Lower leg skin (tissue), 3 donors: ENCODE measurements around the gene VSNL1.

ENCODE experiments used
- POLR2A ChIP-seq, 2 donors: fragments of 450-650 bp; IDR thresholded peaks; one replicate each; pipeline ENCODE4 v1.6.1; 2016 to 2017; ENCODE audit warnings: antibody characterized with exemption in 2 of 2, mild to moderate bottlenecking in 1 of 2, moderate library complexity in 1 of 2
- TF ChIP-seq, protein P1 (sequence below), 3 donors: fragments of 450-650 bp; IDR thresholded peaks; one replicate each; pipeline ENCODE4 v1.5.1; 2016; ENCODE audit warnings: antibody characterized with exemption in 3 of 3, mild to moderate bottlenecking in 3 of 3, moderate library complexity in 2 of 3

DNA sequence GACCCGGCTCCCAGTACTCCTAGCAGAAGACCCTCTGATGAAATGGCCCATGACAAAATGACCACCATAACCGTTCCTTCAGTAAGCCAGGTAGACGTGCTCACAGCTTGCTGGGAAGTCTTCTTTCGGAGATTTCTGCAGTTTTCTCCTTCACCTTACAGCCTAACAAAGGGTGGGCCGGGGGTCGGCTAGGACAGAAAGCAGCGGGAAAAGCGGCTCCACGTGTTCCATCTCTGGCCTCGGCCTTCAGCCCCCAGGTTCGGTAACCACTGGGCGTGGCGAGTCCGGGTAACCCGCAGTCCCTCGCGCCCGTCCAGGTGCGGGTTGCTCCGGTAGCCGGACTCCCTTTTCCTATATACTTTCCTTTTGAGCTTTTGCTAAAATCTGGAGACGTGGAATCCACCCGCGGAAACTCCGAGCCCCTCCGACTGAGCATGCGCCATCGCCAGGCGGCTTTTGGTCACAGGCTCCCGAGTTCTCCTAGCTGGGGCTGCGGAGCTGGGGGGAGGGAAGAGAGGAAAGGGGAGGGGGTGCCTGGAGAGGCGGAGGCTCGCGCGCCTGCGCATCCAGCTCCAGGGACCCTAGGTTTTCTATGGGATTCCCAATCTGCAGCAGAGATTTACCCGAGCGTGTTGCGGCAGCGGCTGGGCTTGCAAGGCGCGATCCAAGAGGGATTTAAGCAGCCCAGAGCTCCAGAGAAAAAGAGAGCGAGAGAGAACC is at the start of gene VSNL1:
- TF ChIP-seq, protein P1, sequence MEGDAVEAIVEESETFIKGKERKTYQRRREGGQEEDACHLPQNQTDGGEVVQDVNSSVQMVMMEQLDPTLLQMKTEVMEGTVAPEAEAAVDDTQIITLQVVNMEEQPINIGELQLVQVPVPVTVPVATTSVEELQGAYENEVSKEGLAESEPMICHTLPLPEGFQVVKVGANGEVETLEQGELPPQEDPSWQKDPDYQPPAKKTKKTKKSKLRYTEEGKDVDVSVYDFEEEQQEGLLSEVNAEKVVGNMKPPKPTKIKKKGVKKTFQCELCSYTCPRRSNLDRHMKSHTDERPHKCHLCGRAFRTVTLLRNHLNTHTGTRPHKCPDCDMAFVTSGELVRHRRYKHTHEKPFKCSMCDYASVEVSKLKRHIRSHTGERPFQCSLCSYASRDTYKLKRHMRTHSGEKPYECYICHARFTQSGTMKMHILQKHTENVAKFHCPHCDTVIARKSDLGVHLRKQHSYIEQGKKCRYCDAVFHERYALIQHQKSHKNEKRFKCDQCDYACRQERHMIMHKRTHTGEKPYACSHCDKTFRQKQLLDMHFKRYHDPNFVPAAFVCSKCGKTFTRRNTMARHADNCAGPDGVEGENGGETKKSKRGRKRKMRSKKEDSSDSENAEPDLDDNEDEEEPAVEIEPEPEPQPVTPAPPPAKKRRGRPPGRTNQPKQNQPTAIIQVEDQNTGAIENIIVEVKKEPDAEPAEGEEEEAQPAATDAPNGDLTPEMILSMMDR (IDR thresholded peaks at IDR 0.05) = no peak
- no peak for TF ChIP-seq POLR2A (IDR thresholded peaks at IDR 0.05)
